ENCODE measurements around the gene XRCC5. TPM values are rescaled to one million over a fixed set of nuclear protein-coding genes. Genes with fewer than 3 reads are reported as not detected.

XRCC5 gene
- total RNA-seq, 4 donors from 2014 or later: 112 to 153 (median 143) TPM

- TF ChIP-seq, protein P1, sequence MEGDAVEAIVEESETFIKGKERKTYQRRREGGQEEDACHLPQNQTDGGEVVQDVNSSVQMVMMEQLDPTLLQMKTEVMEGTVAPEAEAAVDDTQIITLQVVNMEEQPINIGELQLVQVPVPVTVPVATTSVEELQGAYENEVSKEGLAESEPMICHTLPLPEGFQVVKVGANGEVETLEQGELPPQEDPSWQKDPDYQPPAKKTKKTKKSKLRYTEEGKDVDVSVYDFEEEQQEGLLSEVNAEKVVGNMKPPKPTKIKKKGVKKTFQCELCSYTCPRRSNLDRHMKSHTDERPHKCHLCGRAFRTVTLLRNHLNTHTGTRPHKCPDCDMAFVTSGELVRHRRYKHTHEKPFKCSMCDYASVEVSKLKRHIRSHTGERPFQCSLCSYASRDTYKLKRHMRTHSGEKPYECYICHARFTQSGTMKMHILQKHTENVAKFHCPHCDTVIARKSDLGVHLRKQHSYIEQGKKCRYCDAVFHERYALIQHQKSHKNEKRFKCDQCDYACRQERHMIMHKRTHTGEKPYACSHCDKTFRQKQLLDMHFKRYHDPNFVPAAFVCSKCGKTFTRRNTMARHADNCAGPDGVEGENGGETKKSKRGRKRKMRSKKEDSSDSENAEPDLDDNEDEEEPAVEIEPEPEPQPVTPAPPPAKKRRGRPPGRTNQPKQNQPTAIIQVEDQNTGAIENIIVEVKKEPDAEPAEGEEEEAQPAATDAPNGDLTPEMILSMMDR (IDR thresholded peaks at IDR 0.05): no peak
Observed at GRCh38 chr2:216189410-216189809, 80.3 kb downstream of the XRCC5 start.

GRCh38 chr2:216192181-216192580 lies 83.0 kb downstream of the XRCC5 start:
- DNase-seq (ENCODE audit: low spot score) (no peak), ATAC-seq (ENCODE audit: low FRiP score) (no peak)
- TF ChIP-seq, protein P1 (IDR thresholded peaks at IDR 0.05): no peak

More at GRCh38 chr2:216189410-216189809, 80.3 kb downstream of the XRCC5 start:
- ATAC-seq (ENCODE audit: low FRiP score) (no peak), DNase-seq (ENCODE audit: low spot score) (no peak)

DNA sequence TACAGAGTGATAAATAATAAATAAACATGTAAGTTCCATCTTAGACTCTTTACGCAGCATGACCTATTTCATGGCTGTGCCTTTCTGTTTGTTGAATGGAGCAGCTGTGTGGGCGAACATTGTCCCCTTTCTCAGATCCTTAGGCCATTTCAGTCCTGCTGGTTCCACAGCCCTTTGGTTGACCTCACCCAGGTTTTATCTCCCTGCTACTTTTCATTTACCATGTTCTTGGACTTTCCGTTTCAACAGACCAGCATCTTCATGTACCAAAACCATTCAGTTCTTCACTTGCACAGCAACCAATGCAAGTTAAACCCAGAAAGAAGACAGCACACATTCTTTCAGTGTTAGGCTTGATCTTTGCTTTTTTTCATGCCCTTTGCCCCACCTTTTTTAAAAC lies 83.8 kb downstream of the XRCC5 start:
- TF ChIP-seq, protein P1 (IDR thresholded peaks at IDR 0.05): no peak
- no peak for ATAC-seq (ENCODE audit: low FRiP score)
- DNase-seq (ENCODE audit: low spot score): no peak

- TF ChIP-seq, protein P1 (IDR thresholded peaks at IDR 0.05): no peak
- ATAC-seq (ENCODE audit: low FRiP score): no peak
- DNase-seq (ENCODE audit: low spot score): no peak
Observed at GRCh38 chr2:216194013-216194412, 84.9 kb downstream of the XRCC5 start.

- TF ChIP-seq, protein P1 (IDR thresholded peaks at IDR 0.05): no peak
- DNase-seq (ENCODE audit: low spot score) (no peak), ATAC-seq (ENCODE audit: low FRiP score) (no peak)
Observed at GRCh38 chr2:216194561-216194960, 85.4 kb downstream of the XRCC5 start.

- ATAC-seq (ENCODE audit: low FRiP score) (no peak), DNase-seq (ENCODE audit: low spot score) (no peak)
- TF ChIP-seq, protein P1 (IDR thresholded peaks at IDR 0.05): no peak
Observed at GRCh38 chr2:216195565-216196029, 86.4 kb downstream of the XRCC5 start.

- DNase-seq (ENCODE audit: low spot score): no peak
- TF ChIP-seq, protein P1 (IDR thresholded peaks at IDR 0.05): no peak
- ATAC-seq (ENCODE audit: low FRiP score): no peak
Observed at GRCh38 chr2:216201692-216202306, 92.7 kb downstream of the XRCC5 start.
